Fibroblast of skin of left quadriceps (primary cell): ENCODE data around the gene MYBPH.

ENCODE experiments used
- DNase-seq, 2 experiments: peaks; one replicate each; pipeline ENCODE4 v3.0.0-alpha.2; 2013; ENCODE audit warnings: low read depth in 2 of 2

Gene MYBPH

DNA sequence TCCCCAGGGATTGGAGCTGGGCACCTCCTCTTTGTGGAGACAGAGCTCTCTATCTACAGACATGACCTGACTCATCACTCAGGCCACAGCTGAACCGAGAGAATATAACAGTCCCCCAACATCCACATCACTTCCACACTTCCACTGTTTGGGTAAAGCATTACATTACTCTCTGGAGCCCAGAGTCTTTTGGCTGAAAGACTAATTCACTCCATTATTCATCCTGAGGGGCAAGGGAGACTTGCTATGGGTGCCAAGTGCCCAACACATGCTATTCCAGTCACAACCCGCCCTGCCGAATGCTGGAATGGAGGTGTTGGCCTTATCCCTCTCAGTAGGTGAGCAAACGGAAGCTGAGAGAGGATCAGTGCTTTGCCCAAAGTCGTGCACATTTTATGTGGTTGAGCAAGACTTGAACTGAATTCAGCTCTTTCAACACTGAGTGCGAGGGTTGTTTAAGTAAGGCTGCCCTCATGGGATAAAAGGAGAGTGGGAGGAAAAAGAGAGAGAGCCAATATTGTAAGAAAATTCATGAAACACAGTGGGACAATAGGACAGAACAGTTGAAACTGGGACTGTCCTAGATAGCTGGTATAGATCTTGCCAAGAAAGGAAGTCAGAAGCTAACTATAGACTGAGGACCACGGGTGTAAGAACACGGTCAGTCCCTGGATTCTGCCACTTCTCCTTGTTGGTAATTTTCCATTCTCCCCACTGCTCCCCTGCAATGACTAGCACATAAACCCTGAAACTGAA lies 24.4 kb upstream of the MYBPH start:
- DNase-seq = peak; percentile 30 to 33

DNA sequence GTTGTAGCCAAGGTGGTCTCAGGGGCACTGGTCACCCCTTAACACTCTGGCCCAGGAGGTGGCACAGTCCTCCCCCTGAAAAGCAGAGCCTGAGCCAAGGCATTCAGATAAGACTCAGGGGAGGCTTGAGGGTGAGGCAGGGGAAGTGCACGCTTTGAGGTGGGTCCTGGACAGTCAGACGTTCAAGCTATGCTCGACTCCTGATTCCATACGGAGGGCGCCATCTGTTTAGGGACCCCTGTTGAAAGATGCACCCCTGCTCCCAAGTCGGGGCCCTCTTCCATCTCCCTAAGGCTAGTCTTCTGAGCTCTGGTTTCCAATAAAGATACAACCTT lies 23.8 kb upstream of the MYBPH start:
- DNase-seq = no peak

DNA sequence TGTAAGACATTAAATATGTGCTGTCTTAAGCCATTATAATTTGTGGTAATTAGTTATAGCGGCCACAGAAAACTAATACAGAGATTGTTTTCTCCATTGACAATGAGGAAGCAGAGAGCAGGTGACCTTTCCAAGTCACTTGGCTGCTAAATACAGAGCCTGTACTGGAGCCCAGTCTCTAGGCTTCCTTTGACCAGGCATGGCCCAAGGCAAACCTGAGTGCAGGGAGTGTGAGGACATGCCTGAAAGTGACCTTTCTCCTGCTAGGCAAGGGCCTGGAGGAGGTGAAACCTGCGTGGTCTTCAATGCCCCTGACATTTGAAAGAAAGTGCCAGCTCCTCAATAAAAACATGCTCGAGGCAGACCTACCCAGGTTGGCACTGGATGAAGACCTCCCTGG lies 23.4 kb upstream of the MYBPH start:
- no peak for DNase-seq

DNA sequence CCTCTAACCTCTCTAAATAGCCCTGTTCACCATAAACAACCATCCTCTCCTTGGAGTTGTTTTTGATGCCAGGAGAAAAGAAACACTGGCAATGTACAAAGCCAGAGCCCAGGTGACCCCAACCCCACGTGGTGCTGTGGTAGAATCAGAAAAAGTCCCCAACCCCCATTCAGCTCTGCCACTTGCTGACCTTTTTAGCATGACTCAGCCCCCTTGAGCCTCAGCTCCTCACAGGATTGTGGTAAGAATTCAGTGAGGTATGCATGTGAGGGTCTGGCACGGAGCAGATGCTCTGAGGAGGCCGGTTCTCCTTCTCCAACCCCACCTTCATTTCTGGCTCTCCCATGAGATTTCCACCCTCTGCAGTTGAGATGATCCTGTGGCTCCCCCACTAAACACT lies 22.0 kb upstream of the MYBPH start:
- peak; percentile 64 to 65 for DNase-seq

DNA sequence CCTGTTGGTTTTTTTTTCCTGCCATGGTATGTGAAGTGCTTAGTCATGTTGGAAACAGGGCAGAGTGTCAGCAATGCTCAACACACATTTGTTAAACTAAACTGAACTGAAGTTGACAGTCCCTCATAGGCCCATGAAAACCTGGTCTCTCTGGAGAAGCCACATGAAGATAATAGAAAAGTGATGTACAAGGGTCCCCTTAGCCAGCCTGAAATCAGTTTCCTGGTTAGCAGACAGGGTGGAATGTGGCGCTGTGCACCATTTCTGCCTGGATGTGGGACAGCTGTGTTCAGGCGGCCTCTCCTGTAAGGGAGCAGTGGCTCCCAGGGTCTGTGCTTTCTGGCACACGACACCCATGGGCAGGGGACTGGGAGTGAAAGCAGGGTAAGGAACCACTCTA lies 20.7 kb upstream of the MYBPH start:
- DNase-seq = no peak

DNA sequence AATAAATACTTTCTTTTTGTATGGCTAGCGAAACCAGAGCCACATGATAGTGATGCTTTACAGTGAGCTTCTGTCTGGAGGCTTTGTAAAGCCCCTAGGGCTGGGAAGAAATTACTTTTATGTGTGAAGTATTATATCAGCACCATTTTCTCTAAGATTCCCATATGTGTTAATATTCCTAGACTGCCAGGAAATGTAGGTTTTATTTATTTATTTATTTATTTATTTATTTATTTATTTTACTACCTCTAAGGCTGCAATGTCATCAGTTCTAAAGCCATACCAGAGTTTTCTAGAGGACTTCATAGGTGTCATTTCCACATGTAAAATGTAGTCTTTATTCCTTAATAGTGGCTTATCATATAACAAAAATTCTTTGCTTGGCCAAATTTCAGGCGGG lies 15.3 kb upstream of the MYBPH start:
- no peak for DNase-seq

DNA sequence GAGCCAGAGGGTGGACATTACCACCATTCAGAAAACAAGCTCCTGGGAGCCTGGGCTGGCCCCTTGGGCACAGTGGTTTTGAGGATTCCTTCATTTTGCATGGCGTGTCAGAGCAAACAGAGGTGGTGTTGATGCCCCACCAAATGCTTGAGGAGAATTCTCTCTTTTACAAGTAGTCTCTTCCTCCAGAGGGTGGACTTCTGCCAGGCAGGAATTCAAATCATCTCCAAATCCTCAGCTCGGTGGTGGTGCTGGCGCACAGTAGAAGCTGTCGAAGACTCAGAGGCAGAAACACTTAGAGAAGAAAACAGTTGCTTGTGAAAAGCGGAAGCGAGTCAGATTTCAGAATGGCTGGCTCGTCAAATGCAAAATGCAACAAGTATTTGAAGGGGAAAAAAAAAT lies 14.3 kb upstream of the MYBPH start:
- DNase-seq = no peak

DNA sequence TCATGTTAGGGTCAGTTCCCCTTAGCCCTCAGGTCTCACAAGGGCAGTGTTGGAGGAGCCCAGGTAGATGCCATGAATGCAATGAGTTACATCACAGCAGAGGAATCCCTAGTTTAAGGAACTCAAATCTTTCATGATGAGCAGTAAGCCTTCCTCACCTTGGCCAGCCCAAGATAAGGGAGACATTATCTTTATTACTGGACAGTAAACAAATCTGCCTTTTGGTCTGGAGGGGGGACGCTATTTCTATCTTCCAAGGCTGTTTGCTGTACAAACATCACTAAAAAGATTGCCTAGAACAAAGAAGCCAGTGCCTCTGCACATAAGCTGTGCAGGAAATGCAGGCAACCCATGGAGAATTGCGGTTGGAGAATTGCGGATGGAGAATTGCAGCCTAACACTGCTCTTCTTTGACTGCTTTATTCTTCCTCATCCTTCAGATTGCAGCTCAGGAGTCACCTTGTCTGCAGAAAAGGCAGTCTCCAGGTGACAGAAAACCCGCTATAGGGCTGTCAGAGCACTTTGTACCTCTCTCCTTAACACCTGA lies 13.1 kb upstream of the MYBPH start:
- no peak for DNase-seq

DNA sequence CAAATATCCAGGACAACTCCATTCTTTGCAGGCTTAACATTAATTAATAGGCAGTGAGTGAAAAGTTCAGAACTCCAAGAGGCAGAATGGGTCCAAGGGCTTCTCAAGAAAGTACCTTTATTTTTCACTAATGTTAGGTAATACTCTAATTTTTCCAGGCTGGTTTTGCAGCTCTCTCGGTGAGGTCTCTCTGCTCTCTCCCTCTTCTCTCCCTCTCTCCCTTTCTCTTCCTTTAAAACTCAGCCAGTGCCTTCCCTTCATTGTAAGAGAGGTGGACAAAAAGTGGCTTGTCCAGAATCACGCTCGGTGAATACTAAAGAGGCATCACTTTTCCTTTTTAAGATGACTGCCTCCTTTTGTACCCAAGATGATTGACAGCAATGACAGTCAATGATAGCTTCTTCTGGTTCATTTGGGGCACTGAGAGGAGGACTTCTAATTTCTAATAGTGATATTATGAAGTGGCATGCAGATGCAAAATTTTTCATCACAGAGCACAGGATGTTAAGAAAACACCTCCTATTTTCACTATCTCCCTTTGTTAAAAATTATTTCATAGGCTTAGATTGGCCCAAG lies 12.2 kb upstream of the MYBPH start:
- no peak for DNase-seq

DNA sequence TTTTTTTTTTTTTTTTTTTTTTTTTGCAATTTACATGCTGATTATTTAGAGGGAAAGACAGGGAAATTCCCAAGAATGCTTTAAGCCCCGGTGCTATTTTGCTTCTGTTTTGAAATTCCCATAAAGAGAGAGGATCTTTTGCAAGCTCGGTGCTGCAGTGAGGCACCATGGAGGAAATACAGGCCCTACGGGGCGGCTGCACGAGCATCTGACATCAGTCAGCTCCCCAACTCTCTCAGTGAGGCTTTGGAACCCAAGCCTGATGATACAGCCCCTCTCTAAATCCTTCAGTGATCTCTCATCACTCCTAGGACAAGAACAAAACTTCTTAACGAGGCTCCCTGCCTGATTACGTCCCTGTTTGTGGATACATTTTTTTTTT lies 11.7 kb upstream of the MYBPH start:
- no peak for DNase-seq

DNA sequence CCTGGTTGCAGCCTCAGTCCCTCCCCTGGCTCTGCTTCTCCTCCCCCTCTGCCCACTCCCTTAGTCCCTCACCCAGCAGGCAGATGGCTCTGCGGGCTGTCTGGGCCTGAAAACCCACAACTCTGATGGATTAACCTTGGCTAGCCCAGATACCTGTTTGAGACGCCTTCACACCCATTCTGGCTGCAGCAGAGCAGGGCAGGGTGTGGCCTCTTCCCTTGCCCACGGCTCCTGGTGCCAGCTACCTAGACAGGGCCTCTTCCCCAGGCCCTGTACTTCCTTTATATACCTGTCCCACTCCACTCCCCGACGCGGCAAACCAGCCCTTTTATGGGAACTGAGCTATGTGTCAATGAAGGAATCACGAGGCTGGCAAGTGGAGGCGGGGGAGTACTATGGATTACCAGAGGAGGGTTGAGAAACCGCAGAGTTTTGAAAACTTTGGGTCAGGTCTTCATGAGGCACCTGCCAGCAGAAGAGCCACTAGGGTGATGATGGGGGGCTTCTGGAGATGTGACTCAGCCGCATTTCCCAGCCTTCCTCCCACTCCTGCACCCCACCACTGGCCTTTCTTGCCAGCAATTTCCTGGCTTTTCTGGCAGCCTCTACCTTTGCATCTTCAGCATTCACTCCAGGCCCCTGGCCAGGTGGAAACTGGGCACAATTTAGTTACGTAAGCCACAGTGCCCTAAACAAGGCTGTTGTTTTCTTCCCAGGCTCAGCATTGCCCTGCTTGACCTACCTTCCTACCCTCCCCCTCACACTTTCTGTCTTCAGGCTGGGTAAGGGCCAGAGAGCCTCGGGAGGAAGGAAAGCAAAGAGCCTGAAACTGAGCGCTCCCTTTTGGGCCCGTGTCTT lies 11.0 kb upstream of the MYBPH start, which contains the start of gene CHI3L1:
Gene CHI3L1, minus strand, starts transcription at position 259 of the 858 bp plus-strand sequence. Its CDS starts 81 bp downstream, at position 178.
- no peak for DNase-seq

DNA sequence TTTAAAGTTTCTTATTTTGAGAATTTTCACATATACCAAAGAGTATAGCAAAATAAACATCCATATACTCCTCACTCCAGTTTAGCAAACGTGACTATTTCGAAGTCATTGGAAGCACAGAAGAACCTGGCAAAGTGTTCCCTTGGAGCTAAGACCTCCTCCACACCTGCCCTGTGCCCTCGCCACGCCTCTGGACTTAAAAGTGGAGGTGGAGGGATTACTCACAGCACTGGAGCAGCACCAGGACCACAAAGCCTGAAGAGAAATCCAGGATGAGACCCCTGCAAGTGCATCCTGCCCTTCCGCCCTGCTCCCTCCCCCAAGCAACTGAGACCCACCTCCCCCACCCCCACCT lies 10.4 kb upstream of the MYBPH start:
- no peak for DNase-seq

DNA sequence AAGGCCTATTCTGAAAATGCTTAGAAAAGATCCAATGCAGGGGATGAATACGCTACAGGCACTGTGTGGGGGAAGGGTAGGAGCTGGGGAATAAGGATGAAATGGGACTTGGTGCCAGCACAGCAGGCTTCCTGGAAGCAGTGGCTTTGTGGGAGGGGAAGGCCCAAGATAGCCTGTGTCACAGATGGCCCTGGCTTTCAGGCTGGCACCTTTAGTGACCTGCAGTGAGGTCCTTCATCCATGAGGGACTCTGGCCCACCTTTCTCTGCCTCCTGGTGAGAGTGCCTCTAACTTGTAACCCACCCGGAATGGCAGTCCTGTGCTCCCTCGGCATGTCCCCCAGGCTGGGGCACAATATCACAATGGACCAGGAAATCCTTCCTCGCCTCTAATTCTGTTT lies 10.0 kb upstream of the MYBPH start:
- DNase-seq = no peak

DNA sequence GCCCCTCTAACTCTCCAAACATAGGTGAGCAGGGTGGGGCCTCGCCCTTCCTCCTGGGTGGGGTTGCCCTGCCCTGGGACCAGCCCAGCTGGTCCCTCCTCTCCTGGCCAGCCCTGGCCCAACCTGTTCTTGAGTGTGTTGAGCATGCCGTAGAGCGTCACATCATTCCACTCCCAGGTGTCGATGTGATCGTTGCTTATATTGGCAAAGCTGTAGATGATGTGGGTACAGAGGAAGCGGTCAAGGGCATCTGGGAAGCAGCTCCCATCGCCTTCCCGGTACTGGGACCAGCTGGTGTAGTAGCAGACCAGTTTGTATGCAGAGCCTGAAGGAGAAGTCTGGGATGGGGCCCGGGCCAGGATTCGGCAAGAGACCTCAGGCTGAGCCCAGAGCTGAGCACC lies 9.4 kb upstream of the MYBPH start:
- DNase-seq = no peak

DNA sequence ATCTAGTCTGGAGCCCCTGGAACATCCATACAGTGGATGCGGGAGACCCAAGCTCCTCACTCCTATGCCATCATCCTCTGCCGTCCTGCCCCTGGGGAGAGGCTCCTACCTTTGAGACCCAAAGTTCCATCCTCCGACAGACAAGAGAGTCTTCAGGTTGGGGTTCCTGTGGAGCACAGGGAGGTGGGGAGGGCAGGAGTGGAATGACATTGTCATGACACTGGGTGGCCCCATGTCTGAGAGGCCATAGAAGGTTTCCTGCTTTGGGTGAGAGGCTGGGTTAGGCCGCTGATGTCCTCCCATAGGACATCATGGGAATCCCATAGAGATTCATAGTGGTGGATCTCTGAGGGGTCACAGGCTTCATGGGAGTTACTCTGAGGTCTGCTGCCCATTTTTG lies 8.8 kb upstream of the MYBPH start:
- DNase-seq = no peak

DNA sequence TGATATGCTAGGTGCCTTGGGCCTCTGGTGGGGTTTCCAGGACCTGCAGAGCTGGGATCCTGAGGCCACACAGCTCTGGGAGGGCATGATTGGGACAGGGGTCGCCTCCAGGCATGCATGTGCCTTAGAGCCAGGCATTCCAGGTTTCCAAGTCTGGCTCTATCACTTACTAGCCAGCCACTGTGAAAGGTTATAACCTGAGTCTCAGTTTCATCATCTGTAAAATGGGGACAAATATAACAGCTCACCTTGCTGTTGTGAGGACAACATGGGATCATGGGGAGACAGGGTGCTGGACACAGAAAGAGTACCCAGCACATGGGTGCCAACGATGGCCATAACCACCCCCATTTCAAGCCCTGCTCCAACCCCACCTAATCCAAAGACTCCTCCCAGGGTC lies 8.2 kb upstream of the MYBPH start:
- no peak for DNase-seq

DNA sequence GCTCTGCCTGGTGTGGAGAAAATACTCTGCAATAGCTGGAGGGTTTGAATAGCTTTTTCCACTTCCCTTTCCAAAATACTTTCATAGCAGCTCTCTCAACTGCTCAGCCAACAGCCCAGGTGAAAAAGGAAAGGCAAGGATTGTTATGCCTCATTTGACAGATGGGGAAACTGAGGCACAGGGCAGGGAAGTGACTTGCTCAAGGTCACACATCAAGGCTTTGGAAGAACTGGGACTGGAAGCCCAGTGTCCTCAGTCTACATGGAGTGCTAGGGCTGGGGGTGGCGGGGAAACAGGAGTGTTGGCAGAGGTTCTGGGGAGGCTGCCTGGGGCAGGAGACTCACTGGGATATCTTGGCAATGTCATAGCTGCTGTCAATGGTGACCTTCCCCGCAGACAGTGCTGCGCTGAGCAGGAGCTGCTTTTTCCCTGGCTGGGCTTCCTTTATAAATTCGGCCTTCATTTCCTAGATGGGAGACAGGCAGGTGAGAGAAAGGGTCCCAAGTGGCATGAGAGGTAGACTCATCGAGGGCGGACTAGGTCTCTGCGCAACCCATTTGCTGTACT lies 6.8 kb upstream of the MYBPH start:
- no peak for DNase-seq

DNA sequence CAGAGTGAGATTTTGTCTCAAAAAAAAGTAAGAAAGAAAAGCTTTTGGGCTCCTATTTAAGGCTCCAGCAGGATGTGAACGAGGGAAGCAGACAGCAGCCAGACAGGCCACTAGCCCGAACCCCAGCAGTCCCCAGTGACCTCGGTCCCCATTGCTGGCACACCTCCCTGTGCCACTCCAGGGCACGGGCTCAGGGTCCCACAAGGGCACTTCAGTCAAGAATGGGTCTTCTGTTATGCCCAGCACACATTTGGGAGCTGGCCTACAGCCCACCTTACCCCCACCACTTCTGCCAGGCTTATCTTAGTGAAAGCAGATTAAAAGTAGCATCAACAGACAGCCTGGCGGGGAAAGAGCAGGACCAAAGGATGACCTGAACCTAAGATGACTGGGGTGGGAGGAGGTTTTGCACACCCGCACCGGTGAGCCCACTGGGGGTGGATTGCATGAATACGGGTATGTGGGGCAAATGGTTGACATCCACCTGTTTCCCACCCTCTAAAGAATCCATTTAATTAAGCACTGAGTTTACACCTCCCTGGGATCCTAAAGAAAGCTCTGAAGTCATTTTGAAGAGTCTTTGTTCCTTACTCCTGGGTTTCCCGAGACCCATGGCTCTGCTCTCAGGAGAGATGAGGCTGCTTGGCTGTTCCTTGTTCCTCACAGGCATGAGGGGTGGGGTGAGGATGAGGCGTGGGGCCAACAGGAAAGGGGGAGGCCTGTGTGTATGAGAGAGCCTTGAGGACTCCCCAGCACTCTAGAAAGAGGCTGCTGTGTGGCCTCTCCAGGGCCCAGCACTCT lies 6.2 kb upstream of the MYBPH start:
- no peak for DNase-seq

DNA sequence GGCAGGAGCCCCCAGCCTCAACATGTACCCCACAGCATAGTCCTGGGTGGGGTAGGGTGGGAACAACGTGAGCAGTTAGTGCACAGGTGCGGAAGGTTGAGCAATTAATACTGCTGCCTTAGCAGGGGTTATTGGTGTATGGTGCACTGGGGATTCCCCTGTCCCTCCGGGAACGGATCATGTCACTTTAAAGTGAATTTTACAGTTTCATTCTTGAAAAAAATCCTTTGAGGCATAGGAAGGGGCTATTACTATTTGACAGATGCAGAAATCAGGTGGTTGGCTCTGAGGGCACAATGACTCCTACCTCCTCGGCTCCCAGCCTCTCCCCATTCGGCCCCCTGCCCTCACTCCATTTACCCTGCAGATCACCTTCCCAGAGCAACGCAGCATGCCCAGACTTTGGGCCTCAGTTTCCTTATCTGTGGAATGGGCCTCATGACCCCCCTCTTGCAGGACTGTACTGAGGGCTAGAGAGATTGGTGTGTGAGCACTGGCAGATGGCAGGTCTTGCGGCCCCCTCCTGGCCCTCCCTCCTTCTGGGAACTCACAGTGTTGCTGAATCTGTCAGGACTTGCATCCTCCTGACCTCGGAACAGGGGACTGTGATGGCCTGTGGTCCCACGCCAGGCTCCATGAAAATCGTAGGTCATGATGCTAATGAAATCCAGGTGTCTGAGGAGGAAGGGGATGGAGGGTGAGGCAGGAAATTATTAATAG lies 5.1 kb upstream of the MYBPH start:
- no peak for DNase-seq

DNA sequence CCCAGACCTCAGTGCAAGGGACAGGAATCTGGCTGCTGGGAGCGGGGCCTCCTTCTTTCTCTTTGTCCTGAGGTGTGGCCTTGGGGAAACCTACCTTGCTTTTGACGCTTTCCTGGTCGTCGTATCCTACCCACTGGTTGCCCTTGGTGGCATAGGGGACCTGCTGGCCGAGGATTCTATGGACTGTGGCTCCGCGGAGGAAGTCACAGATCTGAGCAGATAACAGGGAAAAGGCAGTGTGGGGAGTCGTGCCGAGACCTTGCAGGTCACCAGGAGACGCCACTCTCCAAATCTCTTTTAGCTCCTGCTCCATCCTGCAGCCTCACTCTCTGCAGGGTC lies 4.0 kb upstream of the MYBPH start:
- DNase-seq = no peak
